Bronchial smooth muscle cell (primary cell): ENCODE data around the gene METTL5. TPM values are rescaled to one million over a fixed set of nuclear protein-coding genes. Genes with fewer than 3 reads are reported as not detected.

Experiments
- total RNA-seq: library from RNA; depleted of rRNA; stranded (reverse); fragments of >200 nt; gene quantifications from 2 replicates; pipeline ENCODE4 v1.2.1, GENCODE V29; 2014

Gene METTL5
- total RNA-seq = 41.8 and 43.4 TPM in 2 replicates

GRCh38 chr2:169824373-169825333 is at the start of gene METTL5:
Gene METTL5, minus strand, starts transcription at chr2:169824905. Its CDS starts 308 bp downstream, at chr2:169824597.

GRCh38 chr2:169827272-169828140 is 2.8 kb upstream of the METTL5 start, which contains the start of gene UBR3:
Gene UBR3, plus strand, starts transcription at chr2:169827454. Its CDS starts 54 bp downstream, at chr2:169827508.

GRCh38 chr2:169798718-169799592 is 25.8 kb downstream of the METTL5 start, which contains the start of gene SSB:
Gene SSB, plus strand, starts transcription at chr2:169798871. Its CDS starts 2,090 bp downstream, at chr2:169800961.

Other genes starting within 250 kb of the METTL5 start
- gene PPIG, start 240.6 kb downstream of the METTL5 start, total RNA-seq = 17.3 and 26.6 TPM in 2 replicates
- gene CFAP210, start 130.5 kb downstream of the METTL5 start, total RNA-seq = 0.17 TPM in 1 of 2 replicates, not detected in the other
- 1.4 TPM in 2 replicates for gene PHOSPHO2, start 130.4 kb downstream of the METTL5 start, total RNA-seq
- gene KLHL23, start 91.1 kb downstream of the METTL5 start, total RNA-seq = 1.3 and 2.1 TPM in 2 replicates
- gene SSB, start 26.0 kb downstream of the METTL5 start, total RNA-seq = 51.2 and 83.9 TPM in 2 replicates
- gene UBR3, start 2.5 kb upstream of the METTL5 start, total RNA-seq = 21.6 and 35.0 TPM in 2 replicates